Measurements from ENCODE around the gene IL1RAPL2.

The IL1RAPL2 gene

DNA sequence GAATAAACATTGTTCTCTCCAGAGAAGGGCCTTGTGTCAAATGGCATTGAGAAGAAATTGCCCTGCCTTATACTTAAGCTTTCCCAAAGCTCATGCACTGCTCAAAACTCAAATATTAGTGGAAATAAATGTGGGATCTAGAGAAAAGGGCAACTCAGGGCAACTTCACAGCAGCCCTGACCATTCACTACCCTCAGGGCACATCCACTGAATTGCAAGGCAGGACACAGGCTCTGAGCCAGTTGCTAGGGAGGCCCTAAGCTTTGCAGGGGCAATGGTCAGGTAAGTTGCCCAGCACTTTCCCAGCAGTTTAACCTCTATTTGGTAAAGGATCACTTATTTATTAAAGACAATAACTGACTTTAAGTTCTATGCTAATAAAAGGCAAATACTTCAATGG is 909.8 kb downstream of the IL1RAPL2 start:
- DNase-seq: no peak

- DNase-seq: peak; percentile 69
Measured at GRCh38 chrX:105477351-105477750, 911.4 kb downstream of the IL1RAPL2 start.

GRCh38 chrX:105480646-105481310 is 914.8 kb downstream of the IL1RAPL2 start:
- DNase-seq: no peak

DNA sequence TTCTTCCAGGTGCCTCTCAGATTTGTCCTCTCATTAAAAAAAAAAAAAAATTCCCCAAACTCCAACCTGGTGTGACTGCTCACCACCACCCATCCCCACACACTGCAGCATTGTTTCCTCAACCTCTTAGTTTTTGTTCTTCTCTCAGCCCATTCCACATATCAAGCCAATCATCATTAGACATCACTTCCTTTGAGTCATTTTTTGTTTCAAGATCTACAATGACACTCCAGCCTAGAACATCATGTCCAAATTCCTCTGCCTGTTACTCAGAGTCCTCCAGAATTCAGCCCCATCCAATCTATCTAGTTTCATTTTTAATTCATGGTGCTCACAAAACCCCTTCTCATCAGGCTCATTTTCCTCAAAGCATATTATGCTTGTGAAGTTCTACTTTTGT is 917.0 kb downstream of the IL1RAPL2 start:
- peak; percentile 44 for DNase-seq

DNA sequence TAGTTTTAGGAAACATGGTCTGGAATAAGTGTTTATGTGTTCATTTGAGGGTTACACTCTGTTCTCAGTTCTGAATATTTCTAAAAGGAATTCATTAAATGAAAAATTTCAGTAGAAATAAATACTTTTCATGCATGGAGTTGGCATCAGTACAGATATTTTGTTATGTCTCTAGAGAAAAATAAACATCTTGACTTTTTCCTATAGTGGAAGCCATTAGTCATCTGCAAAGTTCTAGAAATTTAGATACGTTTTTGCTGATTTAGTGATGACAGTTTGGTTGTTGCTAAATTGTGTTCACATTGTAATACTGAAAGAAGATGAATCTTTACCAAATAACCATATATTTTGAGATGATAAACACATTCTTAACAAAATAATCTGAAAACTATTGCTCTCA is 922.7 kb downstream of the IL1RAPL2 start:
- DNase-seq: peak; percentile 31

DNA sequence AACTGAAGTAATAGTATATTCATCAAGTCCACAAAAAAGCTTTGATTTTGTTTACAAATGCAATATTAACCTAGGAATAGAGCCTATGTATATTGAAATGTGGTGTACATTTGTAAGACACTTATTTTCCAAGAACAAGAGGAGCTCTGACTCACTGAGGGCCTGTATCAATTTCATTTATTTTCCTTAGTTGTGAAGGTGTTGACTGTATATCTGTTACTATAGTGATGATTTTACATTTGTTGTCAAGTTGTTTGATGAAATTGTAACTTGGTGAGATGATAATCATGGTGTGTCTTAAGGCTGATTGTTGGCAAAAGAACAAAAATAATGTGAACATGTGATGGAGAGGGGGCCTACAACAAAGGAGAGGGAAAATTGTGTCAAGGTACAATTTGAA is 929.4 kb downstream of the IL1RAPL2 start:
- DNase-seq: no peak

GRCh38 chrX:105502336-105502735 is 936.3 kb downstream of the IL1RAPL2 start:
- no peak for DNase-seq

DNA sequence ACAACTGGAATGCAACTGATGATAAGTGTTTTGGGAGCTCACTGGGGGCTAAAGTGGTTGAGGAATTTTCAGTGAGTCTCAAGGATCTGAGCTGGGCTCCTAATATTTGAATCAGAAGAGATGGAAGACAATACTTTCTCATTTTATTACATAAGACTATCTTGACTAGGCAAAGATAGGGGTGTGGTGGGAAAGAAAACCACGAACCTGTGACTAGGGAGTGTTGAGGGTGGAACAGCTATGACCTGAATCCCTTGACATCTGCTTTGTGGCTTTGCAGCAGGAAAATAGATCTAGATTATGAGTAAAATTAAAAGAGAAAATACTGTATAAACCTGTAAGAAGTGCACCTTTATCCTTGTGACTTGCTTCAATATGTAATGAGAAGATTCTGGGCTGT is 949.6 kb downstream of the IL1RAPL2 start:
- no peak for DNase-seq

DNA sequence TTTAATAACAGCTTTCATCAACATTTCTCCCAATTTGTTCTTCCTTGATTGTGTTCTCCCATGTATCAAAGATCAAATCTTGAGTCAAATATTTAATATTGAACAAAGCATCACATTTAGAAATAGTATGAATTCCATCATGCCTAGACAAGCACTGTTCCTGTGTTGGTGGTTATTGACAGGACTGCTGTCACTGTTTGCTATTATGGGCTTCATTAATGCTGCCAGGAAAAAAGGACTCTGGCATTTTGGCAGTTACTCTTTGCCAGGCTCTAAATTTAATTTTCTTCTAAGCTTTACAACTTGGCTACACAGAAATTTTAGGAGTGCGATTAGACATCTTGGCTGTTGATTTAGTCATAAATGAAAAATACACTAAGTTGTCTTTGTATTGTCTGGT is 960.4 kb downstream of the IL1RAPL2 start:
- DNase-seq: no peak

DNA sequence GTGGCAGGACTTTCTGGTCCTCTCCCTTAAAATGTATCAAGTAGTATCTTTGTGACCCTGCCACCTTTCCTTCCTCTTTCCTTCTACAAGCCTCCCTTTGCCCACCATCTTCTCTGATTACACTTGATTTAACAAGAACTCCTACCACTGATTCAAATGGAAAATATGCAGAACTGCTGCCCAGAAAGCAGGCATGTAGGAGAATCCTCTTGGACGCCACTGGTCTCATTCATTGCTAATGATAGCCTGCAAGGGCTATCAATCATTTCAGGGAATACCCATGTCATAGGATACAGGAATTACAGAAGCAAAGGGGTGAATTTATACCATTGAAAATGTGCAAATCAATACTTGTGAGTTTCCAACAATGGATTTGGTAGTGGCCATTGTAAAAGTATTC is 961.8 kb downstream of the IL1RAPL2 start:
- peak; percentile 7 for DNase-seq

DNA sequence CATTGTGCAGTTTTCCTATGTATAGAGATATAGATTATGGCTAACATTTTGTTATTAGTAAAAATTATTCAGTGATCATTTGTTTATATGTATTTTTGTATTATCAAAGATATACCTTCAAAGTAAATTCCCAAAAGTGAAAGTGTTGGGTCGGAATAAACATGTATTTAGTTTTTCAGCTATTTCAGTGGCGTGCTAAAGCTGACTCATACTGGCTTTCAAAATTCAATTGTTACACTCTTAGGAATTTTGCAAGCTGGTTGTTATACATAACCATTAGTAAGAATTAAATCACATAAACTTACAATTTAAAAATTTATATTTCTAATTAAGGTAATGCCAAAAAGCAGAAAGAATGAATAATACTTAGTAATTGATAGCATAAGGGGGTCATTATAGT is 968.0 kb downstream of the IL1RAPL2 start:
- no peak for DNase-seq

GRCh38 chrX:105543283-105543682 is 977.3 kb downstream of the IL1RAPL2 start:
- no peak for DNase-seq

GRCh38 chrX:105550043-105550663 is 984.2 kb downstream of the IL1RAPL2 start:
- no peak for DNase-seq

DNA sequence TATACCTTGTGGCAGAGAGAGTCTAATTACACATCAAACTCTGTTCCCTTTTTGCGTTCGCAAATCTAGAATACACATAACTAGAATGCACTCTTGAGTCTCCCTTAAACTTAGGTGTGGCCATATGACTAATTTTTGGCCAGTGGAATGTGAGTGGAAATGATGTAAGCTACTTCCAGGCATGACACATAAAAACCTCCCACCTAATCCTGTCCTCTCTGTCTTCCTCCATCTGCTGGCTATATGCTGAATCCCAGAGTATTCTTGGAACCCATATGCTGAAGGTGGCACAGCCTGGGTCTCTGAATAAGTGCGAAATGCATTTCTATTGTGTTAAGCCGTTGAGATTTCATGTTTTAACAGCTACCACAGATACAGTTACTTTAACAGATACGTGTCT is 986.4 kb downstream of the IL1RAPL2 start:
- DNase-seq: peak; percentile 6

DNA sequence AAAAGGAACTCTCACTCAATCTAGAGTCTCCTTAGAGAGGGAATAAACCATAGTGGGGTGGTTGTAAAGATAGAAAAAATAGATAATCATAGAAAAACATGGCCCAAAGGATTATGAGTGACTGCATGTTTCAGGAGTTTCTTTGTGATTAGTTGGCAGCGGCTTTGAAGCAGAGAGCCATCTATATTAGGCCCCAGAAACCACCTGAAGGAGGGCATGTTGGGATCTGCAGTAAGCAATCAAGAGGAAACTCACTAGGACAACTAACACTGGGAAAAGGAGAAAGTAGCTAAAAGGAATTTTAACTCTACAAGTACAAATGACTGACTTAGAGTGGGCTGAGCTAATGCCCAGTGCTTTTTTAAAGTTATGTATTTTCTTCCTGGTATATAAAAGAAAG is 987.1 kb downstream of the IL1RAPL2 start:
- no peak for DNase-seq

- peak; percentile 87 for DNase-seq
Measured at GRCh38 chrX:105564501-105564900, 998.5 kb downstream of the IL1RAPL2 start.

DNA sequence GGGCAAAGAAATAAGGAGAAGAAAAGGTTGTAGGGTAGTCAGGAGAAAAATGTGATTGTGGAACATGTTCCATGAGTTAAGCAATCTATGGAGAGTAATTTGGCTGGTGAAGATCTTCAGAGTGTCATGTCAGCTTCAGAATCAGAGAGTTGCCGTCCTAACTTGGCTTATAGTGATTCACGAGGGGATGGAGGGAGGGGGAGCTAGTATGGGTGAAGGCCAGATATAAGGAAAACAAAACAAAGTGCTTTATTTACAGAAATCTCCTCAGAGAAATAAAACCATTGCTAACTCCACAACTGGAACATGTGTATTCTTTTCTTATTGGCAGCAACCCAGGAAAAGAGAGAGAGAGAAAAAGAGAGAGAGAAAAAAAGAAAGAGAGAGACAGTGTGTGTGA is 999.9 kb downstream of the IL1RAPL2 start:
- DNase-seq: no peak

DNA sequence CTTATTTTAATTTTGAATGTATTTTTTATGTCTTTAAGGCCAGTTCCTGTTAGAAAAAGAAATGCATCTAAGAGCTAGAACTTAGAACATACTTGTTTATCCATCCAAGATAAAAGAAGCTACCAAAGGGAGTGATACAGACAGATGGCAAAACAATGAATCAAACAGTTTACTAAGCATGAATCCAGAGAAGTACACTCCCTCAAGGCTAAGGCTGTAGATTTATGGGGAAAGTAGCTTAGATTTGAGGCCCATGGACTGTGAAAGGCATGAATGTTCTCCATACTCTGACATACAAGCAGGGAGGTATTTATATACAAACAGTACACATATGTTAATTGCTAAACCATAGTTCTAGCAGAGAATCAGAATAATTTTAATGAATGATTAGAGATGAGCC is 1001.1 kb downstream of the IL1RAPL2 start:
- DNase-seq: no peak

DNA sequence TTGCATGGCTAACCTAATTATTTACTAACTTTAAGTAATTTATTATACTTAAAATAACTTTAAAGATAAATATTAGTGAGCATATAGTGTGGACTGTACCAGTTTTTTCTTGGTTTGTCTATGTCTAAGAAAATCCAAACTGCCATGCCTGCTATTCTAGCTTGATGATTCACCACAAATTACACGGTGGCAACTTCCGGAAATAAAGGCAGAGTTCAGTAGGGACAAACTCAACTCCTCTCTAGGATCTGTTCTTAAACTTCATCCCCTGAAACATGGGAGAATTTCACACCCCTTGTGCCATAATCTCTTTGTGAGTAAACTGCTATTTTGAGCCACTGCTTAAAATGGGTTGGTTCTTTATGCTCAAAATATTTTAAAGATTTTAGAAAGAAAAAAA is 1042.7 kb downstream of the IL1RAPL2 start:
- DNase-seq: no peak

DNA sequence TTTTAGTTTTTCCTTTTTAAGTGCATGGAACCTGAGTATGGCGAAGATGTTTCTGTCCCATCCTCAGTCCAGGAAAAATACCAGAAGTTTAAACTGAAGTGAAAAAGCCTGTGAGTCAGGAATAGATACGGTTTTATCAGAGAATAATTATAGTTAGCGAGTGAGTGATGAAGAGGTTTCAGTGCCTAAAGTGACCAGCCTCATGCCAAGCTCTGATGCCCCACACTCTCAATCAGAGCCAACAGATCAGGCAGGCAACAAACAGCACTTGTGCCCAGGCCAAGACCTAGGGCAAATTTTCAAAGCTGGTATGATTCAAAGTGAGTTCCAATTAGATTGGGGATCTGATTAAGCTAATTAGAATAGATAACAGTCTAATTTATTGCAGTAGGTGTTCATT is 1043.5 kb downstream of the IL1RAPL2 start:
- DNase-seq: no peak

DNA sequence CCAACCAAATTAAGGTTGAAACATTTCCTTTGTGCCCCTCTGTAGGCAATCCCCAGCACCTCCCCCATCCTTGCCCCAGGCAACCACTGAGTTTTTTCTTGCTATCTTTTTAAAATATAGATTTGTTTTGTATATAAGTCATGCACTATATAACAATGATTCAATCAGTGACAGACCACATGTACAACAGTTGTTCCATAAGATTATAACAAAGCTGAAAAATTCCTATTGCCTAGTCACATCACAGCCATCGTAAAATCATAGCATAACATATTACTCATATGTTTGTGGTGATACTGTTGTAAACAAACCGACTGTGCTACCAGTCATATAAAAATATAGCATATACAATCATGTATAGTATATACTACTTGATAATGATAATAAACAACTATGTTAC is 1044.4 kb downstream of the IL1RAPL2 start:
- no peak for DNase-seq

GRCh38 chrX:105618393-105619101 is 1052.5 kb downstream of the IL1RAPL2 start:
- no peak for DNase-seq

- no peak for DNase-seq
Measured at GRCh38 chrX:105634180-105634579, 1068.2 kb downstream of the IL1RAPL2 start.

DNA sequence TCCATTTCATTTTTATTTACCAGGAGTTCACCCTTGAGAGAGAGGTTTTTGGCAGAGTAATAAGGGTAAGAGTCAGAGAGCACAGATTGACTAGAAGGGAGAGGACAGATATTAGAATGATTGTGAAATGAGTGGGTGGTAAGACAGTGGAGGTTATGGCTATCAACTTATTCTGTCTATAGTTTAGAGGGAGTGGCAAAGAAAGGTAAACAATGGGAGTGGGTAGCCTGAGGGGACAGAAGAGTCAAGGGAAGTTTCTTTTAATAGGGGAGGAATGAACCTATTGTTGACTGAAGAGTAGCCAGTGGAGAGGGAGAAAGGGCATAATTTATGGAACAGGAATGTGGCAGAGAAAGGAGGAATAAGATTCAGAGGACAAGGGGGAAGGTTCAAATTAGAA is 1069.8 kb downstream of the IL1RAPL2 start:
- no peak for DNase-seq
